ENCODE measurements around the gene TMEM242.

GRCh38 chr6:157366648-157367047 is 43.3 kb upstream of the TMEM242 start:
- TF ChIP-seq CTCF (IDR thresholded peaks at IDR 0.05) (no peak), EZH2 (IDR thresholded peaks at IDR 0.05; ENCODE audit: borderline replicate concordance, insufficient read depth, low read depth, low read length, poor library complexity, severe bottlenecking) (no peak)
